Activated B cell treated with CpG ODN at 0.5 μM for 24 hours (primary cell): Measurements from ENCODE around the gene GLYAT. TPM values are rescaled to one million over a fixed set of nuclear protein-coding genes. Genes with fewer than 3 reads are reported as not detected.

Experiments
- ATAC-seq: fragments of 200-7000 bp; cut with Tn5 transposase; one replicate; pipeline ENCODE4 v1.10.0; 2021; ENCODE audit warnings: low read depth, mild to moderate bottlenecking, moderate library complexity
- CTCF ChIA-PET: fragments of 350-600 bp; sonication (Branson Sonifier 250); formaldehyde crosslinking; loops from one replicate; lab custom pipeline; 2021; ENCODE audit warnings: antibody characterized with exemption; lab: Charles Lee
- POLR2A ChIA-PET: fragments of 350-600 bp; sonication (Branson Sonifier 250); formaldehyde crosslinking; loops from one replicate; lab custom pipeline; 2021; ENCODE audit warnings: antibody characterized with exemption; lab: Charles Lee
- DNase-seq: peaks from one replicate; pipeline ENCODE4 v3.0.0; 2022
- H3K27ac Mint-ChIP-seq: one replicate; pipeline ENCODE4 v1.8.0; 2020; ENCODE audit warnings: mixed read lengths
- H3K27me3 Mint-ChIP-seq: one replicate; pipeline ENCODE4 v1.8.0; 2021; ENCODE audit warnings: mixed read lengths
- H3K36me3 Mint-ChIP-seq: one replicate; pipeline ENCODE4 v1.8.0; 2021; ENCODE audit warnings: low read depth, mixed read lengths
- H3K4me1 Mint-ChIP-seq: one replicate; pipeline ENCODE4 v1.8.0; 2021; ENCODE audit warnings: mixed read lengths
- H3K4me3 Mint-ChIP-seq: one replicate; pipeline ENCODE4 v1.8.0; 2020; ENCODE audit warnings: mild to moderate bottlenecking, mixed read lengths
- H3K9me3 Mint-ChIP-seq: one replicate; pipeline ENCODE4 v1.8.0; 2020; ENCODE audit warnings: mixed read lengths
- CTCF ChIP-seq: fragments of 200-600 bp; IDR thresholded peaks from one replicate; pipeline ENCODE4 v1.8.0; 2022; ENCODE audit warnings: antibody characterized with exemption, mild to moderate bottlenecking
- intact Hi-C: fragments of 100-400 bp; cut with micrococcal nuclease; formaldehyde crosslinking; loops from one replicate; pipeline ENCODE4 v1.15.1; 2024
- total RNA-seq: library from RNA; stranded (reverse); gene quantifications from 2 replicates; pipeline ENCODE4 v1.2.3, GENCODE V29; 2022

The GLYAT gene
- total RNA-seq, 1 donor from 2014 or later, result not detected

- ATAC-seq (no peak), DNase-seq (no peak)
- POLR2A ChIA-PET, result no interaction called here
- no peak for TF ChIP-seq CTCF
- intact Hi-C loops, result no loop called here
- no peaks in the 10 kb centered on the region for H3K36me3 Mint-ChIP-seq
- H3K27me3 Mint-ChIP-seq, result peaks cover 14% of the 10 kb centered on the region
- H3K4me3 Mint-ChIP-seq, result no peak overlapping the region
- H3K4me1 Mint-ChIP-seq, result no peaks in the 10 kb centered on the region
- CTCF ChIA-PET, result no interaction called here
- H3K9me3 Mint-ChIP-seq, result no peaks in the 10 kb centered on the region
- no peak overlapping the region for H3K27ac Mint-ChIP-seq
Observed at GRCh38 chr11:58770627-58771457, 39.1 kb upstream of the GLYAT start.

GRCh38 chr11:58770166-58770565 lies 38.4 kb upstream of the GLYAT start:
- CTCF ChIA-PET, result no interaction called here
- H3K27me3 Mint-ChIP-seq, result peaks cover 14% of the 10 kb centered on the region
- DNase-seq (no peak), ATAC-seq (no peak)
- H3K36me3 Mint-ChIP-seq, result no peaks in the 10 kb centered on the region
- no peak for TF ChIP-seq CTCF
- intact Hi-C loops, result no loop called here
- no peak overlapping the region for H3K27ac Mint-ChIP-seq
- H3K4me1 Mint-ChIP-seq, result no peaks in the 10 kb centered on the region
- POLR2A ChIA-PET, result no interaction called here
- H3K9me3 Mint-ChIP-seq, result no peaks in the 10 kb centered on the region
- no peak overlapping the region for H3K4me3 Mint-ChIP-seq

- no peaks in the 10 kb centered on the region for H3K9me3 Mint-ChIP-seq
- no peak overlapping the region for H3K4me3 Mint-ChIP-seq
- intact Hi-C loops, result no loop called here
- CTCF ChIA-PET, result no interaction called here
- H3K4me1 Mint-ChIP-seq, result no peaks in the 10 kb centered on the region
- H3K36me3 Mint-ChIP-seq, result no peaks in the 10 kb centered on the region
- DNase-seq, result no peak
- no peak for ATAC-seq
- TF ChIP-seq CTCF, result no peak
- peaks cover 15% of the 10 kb centered on the region for H3K27me3 Mint-ChIP-seq
- POLR2A ChIA-PET, result no interaction called here
- no peak overlapping the region for H3K27ac Mint-ChIP-seq
Observed at GRCh38 chr11:58769308-58769707, 37.6 kb upstream of the GLYAT start.

GRCh38 chr11:58768137-58768536 lies 36.4 kb upstream of the GLYAT start:
- ChIA-PET CTCF (no interaction called here), POLR2A (no interaction called here)
- Mint-ChIP-seq H3K36me3 (no peaks in the 10 kb centered on the region), H3K4me3 (no peak overlapping the region), H3K4me1 (no peaks in the 10 kb centered on the region), H3K27me3 (peaks cover 20% of the 10 kb centered on the region), H3K9me3 (peaks cover 3% of the 10 kb centered on the region), H3K27ac (no peak overlapping the region)
- intact Hi-C loops, result no loop called here
- DNase-seq (no peak), ATAC-seq (no peak)
- no peak for TF ChIP-seq CTCF

GRCh38 chr11:58765078-58765477 lies 33.3 kb upstream of the GLYAT start:
- Mint-ChIP-seq H3K27me3 (peaks cover 12% of the 10 kb centered on the region), H3K36me3 (no peaks in the 10 kb centered on the region), H3K4me1 (no peaks in the 10 kb centered on the region), H3K9me3 (peaks cover 3% of the 10 kb centered on the region), H3K4me3 (no peak overlapping the region), H3K27ac (no peak overlapping the region)
- no peak for TF ChIP-seq CTCF
- ChIA-PET CTCF (no interaction called here), POLR2A (no interaction called here)
- ATAC-seq, result no peak
- intact Hi-C loops, result no loop called here
- no peak for DNase-seq
